GM12878 (cell line): ENCODE results near the gene CNN2. TPM values are rescaled to one million over a fixed set of nuclear protein-coding genes. Genes with fewer than 3 reads are reported as not detected.

Experiments used
- ATF2 ChIP-seq: IDR thresholded peaks from 2 replicates; pipeline ENCODE4 v1.6.1; 2012; ENCODE audit warnings: low read length, inconsistent platforms
- DPF2 ChIP-seq: fragments of 450-650 bp; IDR thresholded peaks from 2 replicates; pipeline ENCODE4 v1.6.1; 2017; ENCODE audit warnings: mild to moderate bottlenecking
- E2F4 ChIP-seq: IDR thresholded peaks from 2 replicates; pipeline ENCODE4 v1.6.1; 2012; ENCODE audit warnings: low read depth, low read length, improper control_type of control experiment
- EZH2 ChIP-seq: IDR thresholded peaks from 2 replicates; pipeline ENCODE4 v1.6.1; 2012; ENCODE audit warnings: low read depth, mild to moderate bottlenecking, control low read depth, inconsistent platforms, low read length, borderline replicate concordance; ENCODE audit not compliant: control insufficient read depth
- FOXM1 ChIP-seq: IDR thresholded peaks from 2 replicates; pipeline ENCODE4 v1.6.1; 2012; ENCODE audit warnings: low read depth, mild to moderate bottlenecking, inconsistent platforms, low read length, moderate library complexity
- GABPA ChIP-seq: IDR thresholded peaks from 2 replicates; pipeline ENCODE4 v1.6.1; 2014; ENCODE audit warnings: antibody characterized with exemption, low read depth, mild to moderate bottlenecking, inconsistent platforms
- HDAC2 ChIP-seq: fragments of 200-600 bp; sonication (generic); IDR thresholded peaks from 2 replicates; pipeline ENCODE4 v1.6.1; 2017
- HSF1 ChIP-seq: fragments of 150-350 bp; IDR thresholded peaks from 2 replicates; pipeline ENCODE4 v1.6.1; 2014; ENCODE audit warnings: mild to moderate bottlenecking, low read depth, low read length
- IKZF1 ChIP-seq: fragments of 450-650 bp; conservative IDR thresholded peaks from 2 replicates; pipeline ENCODE4 v1.6.1; 2017; ENCODE audit warnings: antibody characterized with exemption, mild to moderate bottlenecking
- JUNB ChIP-seq: IDR thresholded peaks from 2 replicates; pipeline ENCODE4 v1.6.1; 2016; ENCODE audit warnings: antibody characterized with exemption, mild to moderate bottlenecking
- JUND ChIP-seq: IDR thresholded peaks from 2 replicates; pipeline ENCODE4 v1.6.1; 2012; ENCODE audit warnings: low read depth, mild to moderate bottlenecking, low read length, improper control_type of control experiment, moderate library complexity
- KAT2A ChIP-seq: conservative IDR thresholded peaks from 2 replicates; pipeline ENCODE4 v1.6.1; 2011; ENCODE audit warnings: low read depth, low read length; ENCODE audit not compliant: control insufficient read depth
- KLF5 ChIP-seq: fragments of 450-650 bp; IDR thresholded peaks from 2 replicates; pipeline ENCODE4 v1.6.1; 2014; ENCODE audit warnings: mild to moderate bottlenecking; ENCODE audit not compliant: partially characterized antibody
- NFXL1 ChIP-seq: fragments of 450-650 bp; IDR thresholded peaks from 2 replicates; pipeline ENCODE4 v1.6.1; 2017; ENCODE audit warnings: antibody characterized with exemption, mild to moderate bottlenecking, borderline replicate concordance
- NR2C1 ChIP-seq: fragments of 450-650 bp; IDR thresholded peaks from 2 replicates; pipeline ENCODE4 v1.6.1; 2017; ENCODE audit warnings: antibody characterized with exemption, mild to moderate bottlenecking, moderate library complexity
- RFX5 ChIP-seq: IDR thresholded peaks from 2 replicates; pipeline ENCODE4 v1.6.1; 2011; ENCODE audit warnings: low read depth, low read length, improper control_type of control experiment
- SKIL ChIP-seq: fragments of 450-650 bp; IDR thresholded peaks from 2 replicates; pipeline ENCODE4 v1.6.1; 2017; ENCODE audit warnings: mild to moderate bottlenecking, low read depth, inconsistent platforms; ENCODE audit not compliant: poor library complexity, severe bottlenecking
- SMAD1 ChIP-seq: fragments of 450-650 bp; IDR thresholded peaks from 2 replicates; pipeline ENCODE4 v1.6.1; 2018; ENCODE audit warnings: mild to moderate bottlenecking, low read depth; ENCODE audit not compliant: partially characterized antibody
- SMARCA5 ChIP-seq: fragments of 450-650 bp; IDR thresholded peaks from 2 replicates; pipeline ENCODE4 v1.6.1; 2017; ENCODE audit warnings: mild to moderate bottlenecking
- SREBF1 ChIP-seq: IDR thresholded peaks from 2 replicates; pipeline ENCODE4 v1.6.1; 2012; ENCODE audit warnings: mild to moderate bottlenecking, low read length
- TBL1XR1 ChIP-seq: IDR thresholded peaks from 2 replicates; pipeline ENCODE4 v1.6.1; 2012; ENCODE audit warnings: low read depth, low read length, improper control_type of control experiment
- YBX1 ChIP-seq: fragments of 450-650 bp; IDR thresholded peaks from 2 replicates; pipeline ENCODE4 v1.6.1; 2016; ENCODE audit warnings: antibody characterized with exemption
- YY1 ChIP-seq: IDR thresholded peaks from 2 replicates; pipeline ENCODE4 v1.6.1; 2011; ENCODE audit warnings: low read depth, mild to moderate bottlenecking, low read length
- ZBTB33 ChIP-seq: fragments of 450-650 bp; IDR thresholded peaks from 2 replicates; pipeline ENCODE4 v1.6.1; 2017; ENCODE audit warnings: mild to moderate bottlenecking
- polyA plus RNA-seq, 11 experiments: library from polyadenylated mRNA; depleted of rRNA in 4 of 11; unstranded in 6 of 11; stranded (reverse) in 5 of 11; fragments of >200 nt; fragmentation: Nextera tagmentation in 4 of 11; fragmentation: Illumina TruSeq in 1 of 11; extraction: Ambion mirVana in 4 of 11; extraction: Trizol in 1 of 11; gene quantifications; 1 replicate in 1 of 11; 2 replicates in 10 of 11; pipeline versions ENCODE4 v1.2.1 to v1.2.3, GENCODE V29; 2011 to 2016; ENCODE audit warnings: inconsistent platforms in 2 of 11, missing spikeins in 2 of 11, low read depth in 1 of 11
- total RNA-seq, 4 experiments: library from RNA; depleted of rRNA in 3 of 4; stranded (reverse); fragments of >200 nt in 3 of 4; fragmentation: Illumina TruSeq in 1 of 4; extraction: Trizol in 1 of 4; gene quantifications; 2 replicates each; pipeline versions ENCODE4 v1.2.1 to v1.2.3, GENCODE V29; 2013 to 2021

The CNN2 gene
- total and polyA plus RNA-seq, 10 of the 15 experiments (the other 5 are each of a cell fraction or from before 2014, with no cell fraction given), result 34.7 to 311 (median 172) TPM

GRCh38 chr19:1028062-1028926 is 1.9 kb downstream of the CNN2 start (continued):
- TF ChIP-seq YY1 (no peak), ATF2 (no peak), KLF5 (no peak), SMAD1 (no peak), HDAC2 (no peak), SREBF1 (no peak), DPF2 (0 out of 2 replicates have a peak, but pooled peaks have one; percentile 24), FOXM1 (no peak), HSF1 (no peak), NFXL1 (peak; percentile 82; the same call in 1 of the 2 replicates), RFX5 (no peak), KAT2A (no peak), EZH2 (no peak), ZBTB33 (no peak), SMARCA5 (peak; percentile 93), JUND (no peak), NR2C1 (no peak), GABPA (peak; percentile 78; the same call in 1 of the 2 replicates), IKZF1 (peak; percentile 77; the same call in 1 of the 2 replicates), SKIL (no peak), JUNB (no peak), E2F4 (no peak), YBX1 (no peak), TBL1XR1 (no peak)
